Neural progenitor cell (in vitro differentiated cells): ENCODE data around the gene GALNTL6. TPM values are rescaled to one million over a fixed set of nuclear protein-coding genes. Genes with fewer than 3 reads are reported as not detected.

Experiments
- DNase-seq: peaks from one replicate; pipeline ENCODE4 v3.0.0-alpha.2; 2016; ENCODE audit warnings: low spot score
- H2AFZ ChIP-seq: fragments of 200-600 bp; sonication (generic); replicated peaks from 2 replicates; pipeline ENCODE4 v1.6.1; 2016; ENCODE audit warnings: antibody characterized with exemption
- H3F3A ChIP-seq: fragments of 200-600 bp; sonication (generic); 2 replicates; pipeline ENCODE4 v1.6.1; 2016; ENCODE audit warnings: antibody characterized with exemption, low read depth
- H3K27ac ChIP-seq: fragments of 200-600 bp; sonication (generic); 2 replicates; pipeline ENCODE4 v1.5.1; 2016; ENCODE audit warnings: mild to moderate bottlenecking
- H3K27me3 ChIP-seq: fragments of 200-600 bp; sonication (generic); 2 replicates; pipeline ENCODE4 v1.6.1; 2016; ENCODE audit warnings: mild to moderate bottlenecking, moderate library complexity
- H3K36me3 ChIP-seq: fragments of 200-600 bp; sonication (generic); 2 replicates; pipeline ENCODE4 v1.5.1; 2016
- H3K4me1 ChIP-seq: fragments of 200-600 bp; sonication (generic); 2 replicates; pipeline ENCODE4 v1.6.1; 2016; ENCODE audit warnings: mixed run types
- H3K4me2 ChIP-seq: fragments of 200-600 bp; sonication (generic); 2 replicates; pipeline ENCODE4 v1.6.1; 2016
- H3K4me3 ChIP-seq: fragments of 200-600 bp; sonication (generic); 2 replicates; pipeline ENCODE4 v1.5.1; 2016
- H3K79me2 ChIP-seq: fragments of 200-600 bp; sonication (generic); 2 replicates; pipeline ENCODE4 v1.6.1; 2016; ENCODE audit warnings: low read depth
- H3K9ac ChIP-seq: fragments of 200-600 bp; sonication (generic); 2 replicates; pipeline ENCODE4 v1.6.1; 2016
- H3K9me3 ChIP-seq: fragments of 200-600 bp; sonication (generic); 2 replicates; pipeline ENCODE4 v1.5.1; 2016; ENCODE audit warnings: low read depth
- H4K20me1 ChIP-seq: fragments of 200-600 bp; sonication (generic); 2 replicates; pipeline ENCODE4 v1.6.1; 2016; ENCODE audit warnings: low read depth
- H3K27ac Mint-ChIP-seq: 3 replicates; pipeline ENCODE4 v1.8.0; 2021; ENCODE audit warnings: mixed read lengths
- H3K27me3 Mint-ChIP-seq: 2 replicates; pipeline ENCODE4 v1.8.0; 2022; ENCODE audit warnings: low read depth, mild to moderate bottlenecking, inconsistent platforms, moderate library complexity, mixed read lengths; ENCODE audit not compliant: insufficient read depth
- H3K36me3 Mint-ChIP-seq: 3 replicates; pipeline ENCODE4 v1.8.0; 2021; ENCODE audit warnings: mixed read lengths
- H3K4me1 Mint-ChIP-seq: 3 replicates; pipeline ENCODE4 v1.8.0; 2021; ENCODE audit warnings: mixed read lengths
- H3K4me3 Mint-ChIP-seq: 3 replicates; pipeline ENCODE4 v1.8.0; 2021; ENCODE audit warnings: mild to moderate bottlenecking, moderate library complexity, mixed read lengths
- H3K9me3 Mint-ChIP-seq: 3 replicates; pipeline ENCODE4 v1.8.0; 2020; ENCODE audit warnings: mixed read lengths
- EZH2 ChIP-seq: fragments of 200-600 bp; sonication (generic); IDR thresholded peaks from 2 replicates; pipeline ENCODE4 v1.6.1; 2017; ENCODE audit warnings: antibody characterized with exemption, mild to moderate bottlenecking, moderate library complexity
- EZH2phosphoT487 ChIP-seq: fragments of 200-600 bp; sonication (generic); IDR thresholded peaks from 2 replicates; pipeline ENCODE4 v1.6.1; 2017; ENCODE audit warnings: antibody characterized with exemption
- total RNA-seq: library from RNA; depleted of rRNA; stranded (reverse); fragments of >200 nt; gene quantifications from 2 replicates; pipeline ENCODE4 v1.2.3, GENCODE V29; 2015; ENCODE audit warnings: low replicate concordance
- TF ChIP-seq, protein P1 (sequence below): fragments of 200-600 bp; sonication (generic); IDR thresholded peaks from 2 replicates; pipeline ENCODE4 v1.5.1; 2017; ENCODE audit warnings: antibody characterized with exemption, mild to moderate bottlenecking

GALNTL6 gene
- total RNA-seq, 1 donor from 2014 or later: 0.15 TPM

DNA sequence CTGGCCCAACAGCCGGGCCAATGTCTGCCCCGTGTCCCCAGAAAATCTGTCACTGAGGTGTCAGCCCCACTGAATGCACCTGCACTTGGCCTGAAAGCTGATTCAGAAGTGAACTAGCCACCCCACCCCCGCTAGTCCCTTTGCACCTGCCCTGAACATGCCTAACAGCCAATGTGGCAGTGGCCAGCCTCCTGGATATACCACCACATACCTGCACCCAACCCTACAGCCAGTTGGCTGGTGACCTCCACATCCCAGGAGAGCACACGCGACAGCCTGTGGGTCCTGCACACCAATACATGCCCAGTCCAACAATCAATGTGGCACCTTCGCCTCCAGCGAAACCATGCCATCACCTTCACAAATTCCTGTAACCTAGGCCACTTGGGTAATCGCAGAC is 116.7 kb downstream of the GALNTL6 start:
- H3K79me2 ChIP-seq: no peaks in the 10 kb centered on the region

DNA sequence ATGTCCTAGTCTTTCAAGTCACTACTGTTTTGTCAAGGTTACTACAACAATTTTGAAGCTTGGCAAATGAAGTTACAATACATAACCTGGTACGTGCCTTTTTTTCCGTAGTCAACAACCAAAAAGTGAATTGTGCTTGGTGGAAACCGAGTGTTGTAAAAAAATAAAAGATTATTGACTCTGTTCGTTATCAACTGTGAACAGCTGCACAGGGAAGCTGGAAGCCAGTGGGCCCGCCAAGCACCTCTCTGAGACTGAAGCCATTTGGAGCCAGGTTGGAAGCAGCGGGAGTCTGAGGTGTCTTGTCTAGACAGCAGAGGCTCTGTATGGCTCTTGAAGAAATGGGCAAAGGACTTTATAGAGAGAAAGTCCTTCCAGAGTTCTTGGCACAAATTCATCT is 119.0 kb downstream of the GALNTL6 start:
- Histone ChIP-seq H3K4me2 (no peak overlapping the region), H3K79me2 (no peaks in the 10 kb centered on the region), H2AFZ (no peak overlapping the region), H3F3A (no peaks in the 10 kb centered on the region), H3K9ac (no peak overlapping the region), H3K36me3 (no peaks in the 10 kb centered on the region), H3K27ac (no peak overlapping the region), H3K4me1 (no peaks in the 10 kb centered on the region), H3K27me3 (no peaks in the 10 kb centered on the region), H3K4me3 (no peak overlapping the region), H3K9me3 (no peaks in the 10 kb centered on the region), H4K20me1 (no peaks in the 10 kb centered on the region)
- H3K4me3 Mint-ChIP-seq: no peak overlapping the region
- H3K9me3 Mint-ChIP-seq: no peaks in the 10 kb centered on the region
- no peaks in the 10 kb centered on the region for H3K4me1 Mint-ChIP-seq
- no peak for TF ChIP-seq EZH2
- TF ChIP-seq, protein P1, sequence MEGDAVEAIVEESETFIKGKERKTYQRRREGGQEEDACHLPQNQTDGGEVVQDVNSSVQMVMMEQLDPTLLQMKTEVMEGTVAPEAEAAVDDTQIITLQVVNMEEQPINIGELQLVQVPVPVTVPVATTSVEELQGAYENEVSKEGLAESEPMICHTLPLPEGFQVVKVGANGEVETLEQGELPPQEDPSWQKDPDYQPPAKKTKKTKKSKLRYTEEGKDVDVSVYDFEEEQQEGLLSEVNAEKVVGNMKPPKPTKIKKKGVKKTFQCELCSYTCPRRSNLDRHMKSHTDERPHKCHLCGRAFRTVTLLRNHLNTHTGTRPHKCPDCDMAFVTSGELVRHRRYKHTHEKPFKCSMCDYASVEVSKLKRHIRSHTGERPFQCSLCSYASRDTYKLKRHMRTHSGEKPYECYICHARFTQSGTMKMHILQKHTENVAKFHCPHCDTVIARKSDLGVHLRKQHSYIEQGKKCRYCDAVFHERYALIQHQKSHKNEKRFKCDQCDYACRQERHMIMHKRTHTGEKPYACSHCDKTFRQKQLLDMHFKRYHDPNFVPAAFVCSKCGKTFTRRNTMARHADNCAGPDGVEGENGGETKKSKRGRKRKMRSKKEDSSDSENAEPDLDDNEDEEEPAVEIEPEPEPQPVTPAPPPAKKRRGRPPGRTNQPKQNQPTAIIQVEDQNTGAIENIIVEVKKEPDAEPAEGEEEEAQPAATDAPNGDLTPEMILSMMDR: no peak
- TF ChIP-seq EZH2phosphoT487: no peak
- DNase-seq: no peak
- H3K27ac Mint-ChIP-seq: no peak overlapping the region
- H3K36me3 Mint-ChIP-seq: no peaks in the 10 kb centered on the region
- peaks cover 3% of the 10 kb centered on the region for H3K27me3 Mint-ChIP-seq

More for the DNA sequence above, 116.7 kb downstream of the GALNTL6 start:
- Histone ChIP-seq H2AFZ (no peak overlapping the region), H3K27me3 (no peaks in the 10 kb centered on the region), H3K36me3 (no peaks in the 10 kb centered on the region), H3K4me2 (no peak overlapping the region), H3K9ac (no peak overlapping the region), H3K9me3 (no peaks in the 10 kb centered on the region), H4K20me1 (no peaks in the 10 kb centered on the region), H3K27ac (no peak overlapping the region), H3K4me1 (peaks cover 8% of the 10 kb centered on the region), H3F3A (peaks cover 6% of the 10 kb centered on the region), H3K4me3 (no peak overlapping the region)
- TF ChIP-seq EZH2phosphoT487 (no peak), EZH2 (no peak)
- TF ChIP-seq, protein P1: no peak
- Mint-ChIP-seq H3K4me1 (peaks cover 3% of the 10 kb centered on the region), H3K36me3 (no peaks in the 10 kb centered on the region), H3K27ac (no peak overlapping the region), H3K27me3 (peaks cover 3% of the 10 kb centered on the region), H3K9me3 (no peaks in the 10 kb centered on the region), H3K4me3 (no peak overlapping the region)
- no peak for DNase-seq

DNA sequence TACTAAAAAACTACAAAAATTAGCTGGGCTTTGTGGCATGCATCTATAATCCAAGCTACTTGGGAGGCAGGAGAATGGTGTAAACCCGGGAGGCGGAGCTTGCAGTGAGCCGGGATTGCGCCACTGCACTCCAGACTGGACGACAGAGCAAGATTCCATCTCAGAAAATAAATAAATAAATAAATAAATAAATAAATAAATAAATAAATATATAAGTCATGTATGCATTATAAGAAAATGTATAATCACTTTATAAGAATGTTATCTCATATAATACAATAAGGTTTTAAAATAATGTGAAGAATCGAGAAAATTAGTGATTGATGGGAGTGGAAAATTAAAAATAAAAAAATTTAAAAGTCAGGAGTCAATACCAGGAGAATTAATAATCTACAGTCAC is 127.5 kb downstream of the GALNTL6 start:
- no peak overlapping the region for H3K9ac ChIP-seq
- no peaks in the 10 kb centered on the region for H3K4me1 ChIP-seq
- H3K27me3 Mint-ChIP-seq: no peaks in the 10 kb centered on the region
- no peak overlapping the region for H3K27ac Mint-ChIP-seq
- H2AFZ ChIP-seq: no peak overlapping the region
- no peaks in the 10 kb centered on the region for H3K9me3 Mint-ChIP-seq
- H3K36me3 ChIP-seq: no peaks in the 10 kb centered on the region
- TF ChIP-seq, protein P1: no peak
- TF ChIP-seq EZH2phosphoT487 (no peak), EZH2 (no peak)
- no peak overlapping the region for H3K4me3 Mint-ChIP-seq
- no peaks in the 10 kb centered on the region for H3K27me3 ChIP-seq
- no peaks in the 10 kb centered on the region for H3K9me3 ChIP-seq
- no peak overlapping the region for H3K4me3 ChIP-seq
- no peaks in the 10 kb centered on the region for H4K20me1 ChIP-seq
- no peak for DNase-seq
- no peak overlapping the region for H3K4me2 ChIP-seq
- no peaks in the 10 kb centered on the region for H3K79me2 ChIP-seq
- H3K36me3 Mint-ChIP-seq: no peaks in the 10 kb centered on the region
- H3F3A ChIP-seq: no peaks in the 10 kb centered on the region
- no peak overlapping the region for H3K27ac ChIP-seq
- no peaks in the 10 kb centered on the region for H3K4me1 Mint-ChIP-seq
